ENCODE measurements around the gene SMYD5. TPM values are rescaled to one million over a fixed set of nuclear protein-coding genes. Genes with fewer than 3 reads are reported as not detected.

Gene SMYD5
- total and polyA plus RNA-seq, 9 of the 15 experiments (the other 6 are each of a cell fraction or from before 2014, with no cell fraction given), result 11.4 to 56.8 (median 32.0) TPM

DNA sequence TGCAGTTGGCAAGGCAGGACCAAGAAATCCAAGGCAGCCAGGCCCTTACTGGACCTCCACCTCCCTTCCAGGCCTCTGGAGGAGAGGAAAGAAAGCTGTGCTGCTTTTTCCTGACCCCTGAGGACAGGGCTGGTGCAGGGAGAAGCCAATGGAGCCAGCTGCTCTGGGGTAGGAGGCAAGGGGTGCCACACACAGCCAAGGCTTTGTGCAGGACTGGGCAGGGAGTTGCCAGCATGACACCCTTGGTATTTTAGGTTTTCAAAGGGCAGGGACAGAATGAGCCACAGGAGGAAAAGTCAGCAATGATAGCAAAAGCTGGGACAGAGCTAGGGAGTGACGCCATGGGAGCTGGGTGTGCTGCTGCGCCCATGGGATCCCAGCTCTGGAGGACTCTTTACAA lies 43.0 kb downstream of the SMYD5 start:
- no peak overlapping the region for H3K4me2 ChIP-seq (ENCODE audit: insufficient read depth, low read length)
- peaks cover 6% of the 10 kb centered on the region; the same call in 1 of the 2 replicates for H4K20me1 ChIP-seq (replicated peaks; ENCODE audit: control insufficient read depth, insufficient read depth, low read length)
- H3K4me1 ChIP-seq (replicated peaks in 1 of 2; ENCODE audit: control insufficient read depth in 2 of 2, insufficient read depth in 2 of 2, low read length in 2 of 2), result peaks cover 2 to 22% of the 10 kb centered on the region in 2 experiments; a peak in 3 of 5 replicates
- intact Hi-C loops (cut with micrococcal nuclease), result loop anchor here (5.0 to 10.0 kb wide), 2 partner anchors 80 to 272 kb away; no protein-coding TSS in a partner anchor
- no peak for FAIRE-seq
- H2AFZ ChIP-seq (ENCODE audit: low read depth, low read length), result no peak overlapping the region
- no peak for ATAC-seq
- no peaks in the 10 kb centered on the region for H3K27me3 ChIP-seq (ENCODE audit: control insufficient read depth in 2 of 2, insufficient read depth in 2 of 2, low read length in 2 of 2)
- peaks cover 29% of the 10 kb centered on the region for H3K36me3 ChIP-seq (ENCODE audit: control insufficient read depth, insufficient read depth, low read length)
- ChIA-PET POLR2A (interaction anchor here (1.1 to 2.2 kb wide), 6 partner anchors 10 to 45 kb away, joined by 4 to 15 read pairs (median 8); partner anchors contain the start of gene CCT7), CTCF (ENCODE audit: low intra/inter-chr PET ratio) (no interaction called here)
- DNase-seq (ENCODE audit: extremely low read depth in 1 of 4, low spot score in 3 of 4), result no peak
- BruUV-seq (replicated peaks), result no TSS peak
- TF ChIP-seq, protein P1, sequence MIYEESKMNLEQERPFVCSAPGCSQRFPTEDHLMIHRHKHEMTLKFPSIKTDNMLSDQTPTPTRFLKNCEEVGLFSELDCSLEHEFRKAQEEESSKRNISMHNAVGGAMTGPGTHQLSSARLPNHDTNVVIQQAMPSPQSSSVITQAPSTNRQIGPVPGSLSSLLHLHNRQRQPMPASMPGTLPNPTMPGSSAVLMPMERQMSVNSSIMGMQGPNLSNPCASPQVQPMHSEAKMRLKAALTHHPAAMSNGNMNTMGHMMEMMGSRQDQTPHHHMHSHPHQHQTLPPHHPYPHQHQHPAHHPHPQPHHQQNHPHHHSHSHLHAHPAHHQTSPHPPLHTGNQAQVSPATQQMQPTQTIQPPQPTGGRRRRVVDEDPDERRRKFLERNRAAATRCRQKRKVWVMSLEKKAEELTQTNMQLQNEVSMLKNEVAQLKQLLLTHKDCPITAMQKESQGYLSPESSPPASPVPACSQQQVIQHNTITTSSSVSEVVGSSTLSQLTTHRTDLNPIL (CRISPR knock-in tag; IDR thresholded peaks at IDR 0.05), result no peak
- no peak for TF ChIP-seq SMARCC2 (IDR thresholded peaks at IDR 0.05; ENCODE audit: low read depth)
- TF ChIP-seq ZNF444 (CRISPR knock-in tag; IDR thresholded peaks at IDR 0.05), result no peak
- TF ChIP-seq FOXJ3 (CRISPR knock-in tag; IDR thresholded peaks at IDR 0.05), result no peak
- no peak overlapping the region for H3K4me3 ChIP-seq
- no peak overlapping the region for H3K9ac ChIP-seq (ENCODE audit: insufficient read depth in 1 of 2, low read depth in 2 of 2, low read length in 2 of 2)
- H3K27ac ChIP-seq (ENCODE audit: extremely low read depth, low read depth, low read length), result no peak overlapping the region
- H3K79me2 ChIP-seq (ENCODE audit: control insufficient read depth, insufficient read depth, low read length), result no peaks in the 10 kb centered on the region
- in situ Hi-C loops (cut with MboI), result no loop called here
- H3K9me3 ChIP-seq (replicated peaks; ENCODE audit: control insufficient read depth, insufficient read depth, low read depth, low read length), result no peaks in the 10 kb centered on the region
- WGBS (ENCODE audit: insufficient coverage, low coverage, missing lambda C conversion rate), result 83% methylated on average over 2 of the region's 2 CpGs
- H3K9me1 ChIP-seq (ENCODE audit: control insufficient read depth, insufficient read depth, low read length), result no peaks in the 10 kb centered on the region

All from K562 (cell line).